ENCODE measurements around the gene MAPK1. TPM values are rescaled to one million over a fixed set of nuclear protein-coding genes. Genes with fewer than 3 reads are reported as not detected.
"Not testable (repeated sequence)": the region's sequence is repeated elsewhere in the genome, so short reads cannot be mapped to it uniquely, and the experiment has no call there.

The MAPK1 gene
- total RNA-seq, 4 donors from 2014 or later, result 45.3 to 122 (median 75.2) TPM

GRCh38 chr22:21876486-21877176, 9.2 kb upstream of the MAPK1 start:
- DNase-seq, result no peak
- Histone ChIP-seq H3K4me3 (no peak overlapping the region), H3K9me3 (no peaks in the 10 kb centered on the region), H3K27me3 (no peaks in the 10 kb centered on the region), H3K36me3 (no peaks in the 10 kb centered on the region), H3K4me1 (no peaks in the 10 kb centered on the region), H3K27ac (no peak overlapping the region)
- intact Hi-C loops (cut with DNase I; ENCODE audit: low total_unique reads), result no loop called here
- TF ChIP-seq CTCF (IDR thresholded peaks at IDR 0.05) (no peak), POLR2A (IDR thresholded peaks at IDR 0.05) (no peak)

- H3K9me3 ChIP-seq; H3K27ac ChIP-seq; H3K4me3 ChIP-seq; H3K27me3 ChIP-seq; H3K4me1 ChIP-seq; DNase-seq; H3K36me3 ChIP-seq; intact Hi-C loops (cut with DNase I; ENCODE audit: low total_unique reads): not testable (repeated sequence)
Observed at GRCh38 chr22:21874953-21875352, 7.5 kb upstream of the MAPK1 start.

- Histone ChIP-seq H3K9me3 (no peaks in the 10 kb centered on the region), H3K27ac (no peak overlapping the region), H3K4me3 (no peak overlapping the region), H3K36me3 (no peaks in the 10 kb centered on the region), H3K4me1 (no peaks in the 10 kb centered on the region), H3K27me3 (no peaks in the 10 kb centered on the region)
- intact Hi-C loops (cut with DNase I; ENCODE audit: low total_unique reads), result no loop called here
- TF ChIP-seq CTCF (IDR thresholded peaks at IDR 0.05) (no peak), POLR2A (IDR thresholded peaks at IDR 0.05) (no peak)
- DNase-seq, result no peak
Observed at GRCh38 chr22:21873619-21874018, 6.2 kb upstream of the MAPK1 start.

GRCh38 chr22:21872741-21873140, 5.3 kb upstream of the MAPK1 start:
- H3K27me3 ChIP-seq; intact Hi-C loops (cut with DNase I; ENCODE audit: low total_unique reads); H3K36me3 ChIP-seq; H3K27ac ChIP-seq; H3K9me3 ChIP-seq; DNase-seq; H3K4me1 ChIP-seq; H3K4me3 ChIP-seq: not testable (repeated sequence)

- no peak for DNase-seq
- intact Hi-C loops (cut with DNase I; ENCODE audit: low total_unique reads), result no loop called here
- Histone ChIP-seq H3K4me3 (no peak overlapping the region), H3K27me3 (no peaks in the 10 kb centered on the region), H3K36me3 (no peaks in the 10 kb centered on the region), H3K4me1 (no peaks in the 10 kb centered on the region), H3K9me3 (no peaks in the 10 kb centered on the region), H3K27ac (no peak overlapping the region)
- TF ChIP-seq CTCF (IDR thresholded peaks at IDR 0.05) (no peak), POLR2A (IDR thresholded peaks at IDR 0.05) (no peak)
Observed at GRCh38 chr22:21868651-21869050, 1.2 kb upstream of the MAPK1 start.

- H3K9me3 ChIP-seq, result no peaks in the 10 kb centered on the region
- H3K4me1 ChIP-seq, result no peaks in the 10 kb centered on the region
- peak; percentile 22 to 28 for DNase-seq
- no peaks in the 10 kb centered on the region for H3K36me3 ChIP-seq
- intact Hi-C loops (cut with DNase I; ENCODE audit: low total_unique reads), result no loop called here
- peak overlapping the region; percentile 85 to 95 for H3K4me3 ChIP-seq
- no peaks in the 10 kb centered on the region for H3K27me3 ChIP-seq
- H3K27ac ChIP-seq, result peak overlapping the region; percentile 84 to 86
- TF ChIP-seq POLR2A (IDR thresholded peaks at IDR 0.05) (no peak), CTCF (IDR thresholded peaks at IDR 0.05) (peak in 1 of 4 experiments; percentile 8)
Observed at GRCh38 chr22:21866833-21867527, 465 bp downstream of the MAPK1 start.

All from uterus (tissue), 4 donors.